ENCODE data around the gene THSD4. TPM values are rescaled to one million over a fixed set of nuclear protein-coding genes. Genes with fewer than 3 reads are reported as not detected.

THSD4 gene
- total RNA-seq, 4 donors from 2014 or later, result 2.7 to 49.2 (median 15.8) TPM

- ATAC-seq (ENCODE audit: low FRiP score) (peak; percentile 58), DNase-seq (ENCODE audit: low spot score) (no peak)
- TF ChIP-seq CTCF (IDR thresholded peaks at IDR 0.05), result no peak
Measured at GRCh38 chr15:71136793-71137518, 21.7 kb downstream of the THSD4 start.

DNA sequence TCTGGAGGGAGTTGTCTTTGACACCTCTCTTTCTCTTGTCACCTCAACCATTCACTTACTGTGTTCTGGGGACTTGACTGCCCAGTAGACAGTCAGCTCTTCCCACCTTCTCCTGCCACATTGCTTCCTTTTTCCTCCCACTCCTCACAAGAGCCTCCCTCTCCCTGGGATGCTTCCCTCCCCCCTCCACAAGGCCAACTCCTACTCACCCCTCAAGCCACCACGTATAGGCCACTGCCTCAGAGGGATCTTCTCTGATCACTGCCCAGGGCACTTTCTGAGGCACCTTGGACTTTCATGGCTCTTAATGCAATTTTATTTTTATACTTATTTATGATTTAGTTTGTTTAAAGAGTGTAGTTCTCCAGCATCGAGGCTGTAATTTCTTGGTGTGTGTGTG, 23.2 kb downstream of the THSD4 start:
- DNase-seq (ENCODE audit: low spot score) (no peak), ATAC-seq (ENCODE audit: low FRiP score) (no peak)
- no peak for TF ChIP-seq CTCF (IDR thresholded peaks at IDR 0.05)

DNA sequence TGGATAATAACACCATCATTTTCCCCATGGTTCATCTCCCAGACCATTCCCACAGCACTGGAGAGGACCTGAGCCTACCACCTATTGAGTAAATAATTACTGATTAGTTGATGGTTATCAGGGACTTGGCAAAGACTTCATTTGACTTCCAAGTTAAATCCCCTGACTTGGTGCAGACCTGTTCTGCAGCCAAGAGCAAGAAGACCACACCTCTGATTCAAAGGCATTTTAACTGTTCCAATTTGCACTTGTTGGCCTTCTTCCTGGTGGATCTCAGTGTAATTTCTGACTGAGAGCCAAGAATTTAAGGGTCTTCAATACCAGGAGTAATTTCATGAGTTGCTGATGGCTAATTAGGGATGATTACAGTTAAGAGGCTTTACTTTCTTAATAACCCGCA, 24.0 kb downstream of the THSD4 start:
- DNase-seq (ENCODE audit: low spot score) (no peak), ATAC-seq (ENCODE audit: low FRiP score) (no peak)
- TF ChIP-seq CTCF (IDR thresholded peaks at IDR 0.05), result no peak

- no peak for TF ChIP-seq CTCF (IDR thresholded peaks at IDR 0.05)
- DNase-seq (ENCODE audit: low spot score), result no peak
- no peak for ATAC-seq (ENCODE audit: low FRiP score)
Measured at GRCh38 chr15:71141572-71141971, 26.3 kb downstream of the THSD4 start.

- no peak for ATAC-seq (ENCODE audit: low FRiP score)
- TF ChIP-seq CTCF (IDR thresholded peaks at IDR 0.05), result no peak
- no peak for DNase-seq (ENCODE audit: low spot score)
Measured at GRCh38 chr15:71142780-71143179, 27.5 kb downstream of the THSD4 start.

- DNase-seq (ENCODE audit: low spot score) (no peak), ATAC-seq (ENCODE audit: low FRiP score) (no peak)
- TF ChIP-seq CTCF (IDR thresholded peaks at IDR 0.05), result no peak
Measured at GRCh38 chr15:71143373-71144310, 28.4 kb downstream of the THSD4 start.
